GM18951 (cell line): ENCODE data around the gene PHF13.

Experiments
- POLR2A ChIP-seq: IDR thresholded peaks from 4 replicates; pipeline ENCODE4 v1.6.1; 2011; ENCODE audit warnings: mild to moderate bottlenecking; ENCODE audit not compliant: insufficient read length, insufficient read depth; ENCODE audit errors: extremely low read depth
- in situ Hi-C: fragments of 300-500 bp; cut with MboI; formaldehyde crosslinking; loops from one replicate; pipeline ENCODE4 v1.12.0; 2022; ENCODE audit warnings: low sequenced_read_pairs, mixed read lengths, inconsistent platforms; ENCODE audit not compliant: unreplicated experiment

Gene PHF13

DNA sequence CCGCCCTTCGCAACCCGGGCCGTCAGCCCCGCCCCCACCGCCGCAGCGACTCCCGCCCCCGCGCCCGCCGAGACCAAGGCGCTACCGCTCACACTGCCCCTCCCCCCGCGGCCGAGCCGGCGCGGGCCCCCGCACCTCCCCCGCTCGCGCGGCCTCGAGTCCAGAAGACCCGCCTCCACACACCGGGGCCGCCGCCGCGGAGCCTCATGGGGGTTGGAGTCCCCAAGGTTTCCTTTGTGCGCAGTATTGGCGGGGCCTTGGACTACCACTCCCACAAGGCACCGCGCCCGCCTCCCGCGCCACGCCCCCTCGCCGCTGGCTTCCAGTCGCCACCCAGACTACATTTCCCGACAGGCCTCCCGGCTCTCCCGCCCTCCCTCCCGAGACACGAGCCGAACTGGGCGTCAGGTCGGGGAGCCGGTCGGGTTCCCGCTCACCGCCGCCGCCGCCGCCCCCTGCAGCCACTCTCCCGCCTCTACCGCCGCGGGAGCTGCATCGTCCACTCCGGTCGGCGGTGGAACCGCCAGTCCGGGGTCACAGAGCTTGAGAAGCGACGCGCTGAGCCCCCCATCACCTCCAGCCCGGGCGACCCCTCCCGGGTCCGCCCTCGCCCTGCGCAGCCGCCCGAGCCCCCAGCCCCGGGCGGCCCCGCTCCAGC, at the start of gene PHF13:
Gene PHF13 (plus strand): TSS at position 371 of the 658 bp plus-strand sequence. CDS start 336 bp downstream, outside the sequence.
- TF ChIP-seq POLR2A = peak; percentile 53

GRCh38 chr1:6569033-6569432, 44.5 kb upstream of the PHF13 start:
- in situ Hi-C loops = no loop called here
- no peak for TF ChIP-seq POLR2A

More for the DNA sequence above, at the start of gene PHF13:
- in situ Hi-C loops = no loop called here

DNA sequence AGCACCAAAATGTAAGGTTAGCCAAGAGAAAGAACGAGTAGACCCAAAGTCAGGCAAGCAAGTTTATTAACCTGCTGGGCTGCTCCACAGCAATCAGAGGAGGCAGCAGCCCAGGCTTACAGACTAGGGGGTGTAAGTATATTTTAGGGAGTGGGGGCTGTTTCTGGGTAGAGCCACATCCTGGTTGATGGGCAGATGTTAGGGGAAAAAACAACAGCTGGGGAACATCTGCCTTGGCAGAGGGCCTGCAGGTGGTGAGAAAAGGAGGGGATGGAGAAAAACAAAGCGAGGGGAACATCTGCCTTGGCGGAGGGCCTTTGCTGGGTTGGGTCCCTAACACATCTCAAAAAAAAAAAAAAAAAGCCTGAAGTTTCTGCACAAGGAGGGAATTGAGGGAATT, 43.4 kb upstream of the PHF13 start:
- in situ Hi-C loops = no loop called here
- TF ChIP-seq POLR2A = no peak

DNA sequence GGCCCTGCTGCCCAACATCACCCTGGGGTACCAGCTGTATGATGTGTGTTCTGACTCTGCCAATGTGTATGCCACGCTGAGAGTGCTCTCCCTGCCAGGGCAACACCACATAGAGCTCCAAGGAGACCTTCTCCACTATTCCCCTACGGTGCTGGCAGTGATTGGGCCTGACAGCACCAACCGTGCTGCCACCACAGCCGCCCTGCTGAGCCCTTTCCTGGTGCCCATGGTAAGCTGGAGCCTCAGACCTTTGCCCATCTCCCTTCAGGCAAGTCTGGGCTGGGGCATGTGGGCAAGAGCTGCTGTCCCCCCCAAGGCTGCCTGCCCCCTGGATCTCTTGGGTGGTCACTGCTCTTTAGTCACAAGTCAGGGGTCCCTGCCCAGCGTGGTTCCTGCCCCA, 42.5 kb upstream of the PHF13 start:
- in situ Hi-C loops = no loop called here
- no peak for TF ChIP-seq POLR2A

- in situ Hi-C loops = no loop called here
- no peak for TF ChIP-seq POLR2A
These were observed 40.7 kb upstream of the PHF13 start for GRCh38 chr1:6572653-6573383.

- in situ Hi-C loops = no loop called here
- TF ChIP-seq POLR2A = no peak
These were observed 39.4 kb upstream of the PHF13 start for GRCh38 chr1:6574025-6574620.

DNA sequence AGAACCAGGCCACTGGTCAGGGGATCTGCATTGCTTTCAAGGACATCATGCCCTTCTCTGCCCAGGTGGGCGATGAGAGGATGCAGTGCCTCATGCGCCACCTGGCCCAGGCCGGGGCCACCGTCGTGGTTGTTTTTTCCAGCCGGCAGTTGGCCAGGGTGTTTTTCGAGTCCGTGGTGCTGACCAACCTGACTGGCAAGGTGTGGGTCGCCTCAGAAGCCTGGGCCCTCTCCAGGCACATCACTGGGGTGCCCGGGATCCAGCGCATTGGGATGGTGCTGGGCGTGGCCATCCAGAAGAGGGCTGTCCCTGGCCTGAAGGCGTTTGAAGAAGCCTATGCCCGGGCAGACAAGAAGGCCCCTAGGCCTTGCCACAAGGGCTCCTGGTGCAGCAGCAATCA, 38.7 kb upstream of the PHF13 start:
- in situ Hi-C loops = no loop called here
- TF ChIP-seq POLR2A = no peak

- in situ Hi-C loops = no loop called here
- no peak for TF ChIP-seq POLR2A
These were observed 35.6 kb upstream of the PHF13 start for GRCh38 chr1:6577831-6578525.

- in situ Hi-C loops = no loop called here
- TF ChIP-seq POLR2A = no peak
These were observed 34.7 kb upstream of the PHF13 start for GRCh38 chr1:6578624-6579373.

GRCh38 chr1:6579374-6580118, 34.0 kb upstream of the PHF13 start, which contains the start of gene ZBTB48:
ZBTB48 (plus strand) TSS chr1:6579994; CDS start chr1:6580610, 616 bp downstream.
- TF ChIP-seq POLR2A = peak; percentile 97
- in situ Hi-C loops = no loop called here

- in situ Hi-C loops = no loop called here
- TF ChIP-seq POLR2A = no peak
These were observed 33.4 kb upstream of the PHF13 start for GRCh38 chr1:6580119-6580592.
